Lower leg skin (tissue), 4 donors: ENCODE data around the gene LNP1. TPM values are rescaled to one million over a fixed set of nuclear protein-coding genes. Genes with fewer than 3 reads are reported as not detected.

Source experiments
- DNase-seq, 2 donors: peaks; one replicate each; pipeline ENCODE4 v3.0.0-alpha.2; 2019; ENCODE audit warnings: low spot score in 2 of 2
- H3K4me3 ChIP-seq: fragments of 200-600 bp; sonication (generic); 2 replicates; pipeline ENCODE4 v1.5.1; 2017; ENCODE audit warnings: mild to moderate bottlenecking, low read depth; ENCODE audit not compliant: poor library complexity, severe bottlenecking
- CTCF ChIP-seq, 3 donors: fragments of 450-650 bp; IDR thresholded peaks; one replicate each; pipeline ENCODE4 v1.5.1; 2016; ENCODE audit warnings: antibody characterized with exemption in 3 of 3, mild to moderate bottlenecking in 3 of 3, moderate library complexity in 2 of 3
- POLR2A ChIP-seq, 2 donors: fragments of 450-650 bp; IDR thresholded peaks; one replicate each; pipeline ENCODE4 v1.6.1; 2016 to 2017; ENCODE audit warnings: antibody characterized with exemption in 2 of 2, mild to moderate bottlenecking in 1 of 2, moderate library complexity in 1 of 2
- WGBS, 2 donors: methylation state at CpG; one replicate each; pipeline ENCODE4 v1.1.5; 2018; 5-methylcytosine and 5-hydroxymethylcytosine counted together
- intact Hi-C: fragments of 100-400 bp; cut with DNase I; formaldehyde crosslinking; loops from one replicate; pipeline ENCODE4 v1.15.0; 2023; ENCODE audit warnings: low total_unique reads
- total RNA-seq, 4 donors: library from RNA; depleted of rRNA; stranded (reverse); fragments of >200 nt; gene quantifications; one replicate each; pipeline ENCODE4 v1.1.0, GENCODE V29; 2016

The LNP1 gene
- total RNA-seq, 4 donors from 2014 or later: 0.19 to 1.7 (median 0.85) TPM

GRCh38 chr3:100359035-100359434, 42.3 kb upstream of the LNP1 start:
- intact Hi-C loops: no loop called here
- DNase-seq: no peak
- TF ChIP-seq CTCF (IDR thresholded peaks at IDR 0.05) (no peak), POLR2A (IDR thresholded peaks at IDR 0.05) (no peak)
- 88 to 92% methylated on average over 3 of the region's 3 CpGs for WGBS, 2 donors
- H3K4me3 ChIP-seq: no peak overlapping the region

GRCh38 chr3:100360757-100361496, 40.4 kb upstream of the LNP1 start:
- intact Hi-C loops: no loop called here
- WGBS, 2 donors: 94 to 97% methylated on average over 4 of the region's 4 CpGs

GRCh38 chr3:100361897-100362296, 39.4 kb upstream of the LNP1 start:
- no peak for DNase-seq
- no peak for TF ChIP-seq POLR2A (IDR thresholded peaks at IDR 0.05)
- no peak for TF ChIP-seq CTCF (IDR thresholded peaks at IDR 0.05)
- WGBS, 2 donors: 43 to 54% methylated on average over 1 of the region's 1 CpG
- H3K4me3 ChIP-seq: no peak overlapping the region
- intact Hi-C loops: no loop called here

More at GRCh38 chr3:100360757-100361496, 40.4 kb upstream of the LNP1 start:
- no peak overlapping the region for H3K4me3 ChIP-seq
- TF ChIP-seq CTCF (IDR thresholded peaks at IDR 0.05) (no peak), POLR2A (IDR thresholded peaks at IDR 0.05) (no peak)
- no peak for DNase-seq

GRCh38 chr3:100364421-100364820, 36.9 kb upstream of the LNP1 start:
- no peak overlapping the region for H3K4me3 ChIP-seq
- 96 to 99% methylated on average over 3 of the region's 3 CpGs for WGBS, 2 donors
- TF ChIP-seq CTCF (IDR thresholded peaks at IDR 0.05): no peak
- no peak for TF ChIP-seq POLR2A (IDR thresholded peaks at IDR 0.05)
- intact Hi-C loops: no loop called here
- DNase-seq: no peak

GRCh38 chr3:100366424-100366823, 34.9 kb upstream of the LNP1 start:
- intact Hi-C loops: no loop called here
- 74 to 81% methylated on average over 2 of the region's 2 CpGs for WGBS, 2 donors
- DNase-seq: no peak
- no peak overlapping the region for H3K4me3 ChIP-seq
- TF ChIP-seq POLR2A (IDR thresholded peaks at IDR 0.05) (no peak), CTCF (IDR thresholded peaks at IDR 0.05) (no peak)

- intact Hi-C loops: no loop called here
- H3K4me3 ChIP-seq: no peak overlapping the region
- 82 to 89% methylated on average over 8 of the region's 8 CpGs for WGBS, 2 donors
- no peak for DNase-seq
- TF ChIP-seq POLR2A (IDR thresholded peaks at IDR 0.05): no peak
- TF ChIP-seq CTCF (IDR thresholded peaks at IDR 0.05): no peak
Measured at GRCh38 chr3:100368441-100368840, 32.9 kb upstream of the LNP1 start.
